HG02870 (cell line): ENCODE measurements around the gene DLGAP1.

Experiments used
- ATAC-seq: cut with Tn5 transposase; IDR thresholded peaks from one replicate; pipeline ENCODE4 v1.9.1; 2021; ENCODE audit warnings: mild to moderate bottlenecking, moderate library complexity; ENCODE audit not compliant: unreplicated experiment

The DLGAP1 gene

GRCh38 chr18:3747176-3747973 lies 707.7 kb downstream of the DLGAP1 start:
- ATAC-seq: no peak

GRCh38 chr18:3742541-3742940 lies 712.6 kb downstream of the DLGAP1 start:
- no peak for ATAC-seq

GRCh38 chr18:3741333-3741732 lies 713.8 kb downstream of the DLGAP1 start:
- no peak for ATAC-seq

GRCh38 chr18:3728704-3729437 lies 726.2 kb downstream of the DLGAP1 start:
- ATAC-seq: no peak

- no peak for ATAC-seq
Observed at GRCh38 chr18:3727274-3727673, 727.8 kb downstream of the DLGAP1 start.

GRCh38 chr18:3726238-3726951 lies 728.7 kb downstream of the DLGAP1 start:
- ATAC-seq: no peak

GRCh38 chr18:3725115-3725514 lies 730.0 kb downstream of the DLGAP1 start:
- no peak for ATAC-seq

GRCh38 chr18:3723554-3723953 lies 731.6 kb downstream of the DLGAP1 start:
- ATAC-seq: no peak

- no peak for ATAC-seq
Observed at GRCh38 chr18:3722649-3723433, 732.3 kb downstream of the DLGAP1 start.

- no peak for ATAC-seq
Observed at GRCh38 chr18:3721771-3722648, 733.1 kb downstream of the DLGAP1 start.

GRCh38 chr18:3720818-3721545 lies 734.1 kb downstream of the DLGAP1 start:
- ATAC-seq: no peak

GRCh38 chr18:3720159-3720558 lies 734.9 kb downstream of the DLGAP1 start:
- no peak for ATAC-seq

- ATAC-seq: no peak
Observed at GRCh38 chr18:3717376-3718025, 737.6 kb downstream of the DLGAP1 start.

GRCh38 chr18:3716116-3716660 lies 738.9 kb downstream of the DLGAP1 start:
- no peak for ATAC-seq

GRCh38 chr18:3715231-3716080 lies 739.7 kb downstream of the DLGAP1 start:
- no peak for ATAC-seq

- no peak for ATAC-seq
Observed at GRCh38 chr18:3713708-3714107, 741.4 kb downstream of the DLGAP1 start.

GRCh38 chr18:3713166-3713565 lies 741.9 kb downstream of the DLGAP1 start:
- ATAC-seq: no peak

- no peak for ATAC-seq
Observed at GRCh38 chr18:3712491-3712890, 742.6 kb downstream of the DLGAP1 start.
